Hepatocyte (in vitro differentiated cells): Measurements from ENCODE around the gene GPD1. TPM values are rescaled to one million over a fixed set of nuclear protein-coding genes. Genes with fewer than 3 reads are reported as not detected.

Source experiments
- DNase-seq: peaks from one replicate; pipeline ENCODE4 v3.0.0-alpha.2; 2016; ENCODE audit warnings: low spot score
- H2AFZ ChIP-seq: fragments of 200-600 bp; sonication (generic); 2 replicates; pipeline ENCODE4 v1.6.0; 2016; ENCODE audit warnings: antibody characterized with exemption, mild to moderate bottlenecking
- H3K27ac ChIP-seq: fragments of 200-600 bp; sonication (generic); 2 replicates; pipeline ENCODE4 v1.5.1; 2016; ENCODE audit warnings: mild to moderate bottlenecking
- H3K27me3 ChIP-seq: fragments of 200-600 bp; sonication (generic); 2 replicates; pipeline ENCODE4 v1.6.1; 2016
- H3K36me3 ChIP-seq: fragments of 200-600 bp; sonication (generic); replicated peaks from 2 replicates; pipeline ENCODE4 v1.5.1; 2016; ENCODE audit warnings: low read depth; ENCODE audit not compliant: insufficient read depth
- H3K4me1 ChIP-seq: fragments of 200-600 bp; sonication (generic); 2 replicates; pipeline ENCODE4 v1.5.1; 2016; ENCODE audit warnings: mild to moderate bottlenecking, moderate library complexity; ENCODE audit not compliant: insufficient read depth
- H3K4me2 ChIP-seq: fragments of 200-600 bp; sonication (generic); 2 replicates; pipeline ENCODE4 v1.6.0; 2016
- H3K4me3 ChIP-seq: fragments of 200-600 bp; sonication (generic); 2 replicates; pipeline ENCODE4 v1.5.1; 2016; ENCODE audit warnings: mild to moderate bottlenecking
- H3K79me2 ChIP-seq: fragments of 200-600 bp; sonication (generic); 2 replicates; pipeline ENCODE4 v1.6.0; 2017; ENCODE audit warnings: mild to moderate bottlenecking
- H3K9me2 ChIP-seq: fragments of 200-600 bp; sonication (generic); replicated peaks from 2 replicates; pipeline ENCODE4 v1.6.0; 2017; ENCODE audit warnings: mild to moderate bottlenecking; ENCODE audit not compliant: insufficient read depth
- H3K9me3 ChIP-seq: fragments of 200-600 bp; sonication (generic); 2 replicates; pipeline ENCODE4 v1.5.1; 2016; ENCODE audit warnings: low read depth, mild to moderate bottlenecking
- H4K20me1 ChIP-seq: fragments of 200-600 bp; sonication (generic); 2 replicates; pipeline ENCODE4 v1.6.0; 2016; ENCODE audit warnings: mild to moderate bottlenecking; ENCODE audit not compliant: insufficient read depth, poor library complexity, severe bottlenecking
- EZH2 ChIP-seq: fragments of 200-600 bp; sonication (generic); IDR thresholded peaks from 2 replicates; pipeline ENCODE4 v1.6.1; 2016; ENCODE audit warnings: antibody characterized with exemption, mild to moderate bottlenecking, borderline replicate concordance
- EZH2phosphoT487 ChIP-seq: fragments of 200-600 bp; sonication (generic); IDR thresholded peaks from one replicate; pipeline ENCODE4 v1.6.1; 2018; ENCODE audit warnings: antibody characterized with exemption, mild to moderate bottlenecking, low read depth, moderate library complexity; ENCODE audit not compliant: unreplicated experiment, severe bottlenecking
- WGBS: methylation state at CpG from one replicate; pipeline ENCODE4 v1.1.6; 2016; ENCODE audit warnings: low lambda C conversion rate; ENCODE audit errors: missing lambda C conversion rate; 5-methylcytosine and 5-hydroxymethylcytosine counted together
- polyA plus RNA-seq: library from polyadenylated mRNA; unstranded; fragments of >200 nt; fragmentation: Nextera tagmentation; extraction: Ambion mirVana; gene quantifications from 2 replicates; pipeline ENCODE4 v1.2.1, GENCODE V29; 2016
- total RNA-seq: library from RNA; depleted of rRNA; stranded (reverse); fragments of >200 nt; gene quantifications from 2 replicates; pipeline ENCODE4 v1.2.3, GENCODE V29; 2014
- TF ChIP-seq, protein P1 (sequence below): fragments of 200-600 bp; sonication (generic); IDR thresholded peaks from 2 replicates; pipeline ENCODE4 v1.5.1; 2016; ENCODE audit warnings: antibody characterized with exemption, mild to moderate bottlenecking; ENCODE audit not compliant: poor library complexity

Gene GPD1
- total and polyA plus RNA-seq, 2 experiments from 2014 or later = 30.6 to 64.1 TPM

DNA sequence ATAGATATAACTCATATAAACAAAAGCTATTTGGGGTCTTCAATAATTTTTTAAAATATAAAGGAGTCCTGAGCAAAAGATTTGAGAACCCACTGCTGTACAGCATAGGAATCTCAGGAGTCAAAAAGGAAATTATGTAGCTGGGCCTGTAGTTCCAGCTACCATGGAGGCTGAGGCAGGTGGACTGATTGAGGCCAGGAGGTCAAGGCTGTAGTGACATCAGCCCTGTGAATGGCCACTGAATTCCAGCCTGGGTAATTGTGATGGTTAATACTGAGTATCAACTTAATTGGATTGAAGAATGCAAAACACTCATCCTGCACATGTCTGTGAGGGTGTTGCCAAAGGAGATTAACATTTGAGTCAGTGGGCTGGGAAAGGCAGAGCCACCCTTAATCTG is 52.8 kb downstream of the GPD1 start:
- Histone ChIP-seq H3K27ac (no peak overlapping the region), H3K4me3 (no peak overlapping the region), H4K20me1 (peaks cover 12% of the 10 kb centered on the region), H3K9me3 (no peaks in the 10 kb centered on the region), H3K4me2 (no peak overlapping the region), H3K79me2 (peaks cover 92% of the 10 kb centered on the region), H3K4me1 (peaks cover 3% of the 10 kb centered on the region), H3K9me2 (no peaks in the 10 kb centered on the region), H2AFZ (no peak overlapping the region), H3K27me3 (no peaks in the 10 kb centered on the region), H3K36me3 (no peaks in the 10 kb centered on the region)
- TF ChIP-seq, protein P1, sequence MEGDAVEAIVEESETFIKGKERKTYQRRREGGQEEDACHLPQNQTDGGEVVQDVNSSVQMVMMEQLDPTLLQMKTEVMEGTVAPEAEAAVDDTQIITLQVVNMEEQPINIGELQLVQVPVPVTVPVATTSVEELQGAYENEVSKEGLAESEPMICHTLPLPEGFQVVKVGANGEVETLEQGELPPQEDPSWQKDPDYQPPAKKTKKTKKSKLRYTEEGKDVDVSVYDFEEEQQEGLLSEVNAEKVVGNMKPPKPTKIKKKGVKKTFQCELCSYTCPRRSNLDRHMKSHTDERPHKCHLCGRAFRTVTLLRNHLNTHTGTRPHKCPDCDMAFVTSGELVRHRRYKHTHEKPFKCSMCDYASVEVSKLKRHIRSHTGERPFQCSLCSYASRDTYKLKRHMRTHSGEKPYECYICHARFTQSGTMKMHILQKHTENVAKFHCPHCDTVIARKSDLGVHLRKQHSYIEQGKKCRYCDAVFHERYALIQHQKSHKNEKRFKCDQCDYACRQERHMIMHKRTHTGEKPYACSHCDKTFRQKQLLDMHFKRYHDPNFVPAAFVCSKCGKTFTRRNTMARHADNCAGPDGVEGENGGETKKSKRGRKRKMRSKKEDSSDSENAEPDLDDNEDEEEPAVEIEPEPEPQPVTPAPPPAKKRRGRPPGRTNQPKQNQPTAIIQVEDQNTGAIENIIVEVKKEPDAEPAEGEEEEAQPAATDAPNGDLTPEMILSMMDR = no peak
- no peak for TF ChIP-seq EZH2phosphoT487
- no peak for DNase-seq

DNA sequence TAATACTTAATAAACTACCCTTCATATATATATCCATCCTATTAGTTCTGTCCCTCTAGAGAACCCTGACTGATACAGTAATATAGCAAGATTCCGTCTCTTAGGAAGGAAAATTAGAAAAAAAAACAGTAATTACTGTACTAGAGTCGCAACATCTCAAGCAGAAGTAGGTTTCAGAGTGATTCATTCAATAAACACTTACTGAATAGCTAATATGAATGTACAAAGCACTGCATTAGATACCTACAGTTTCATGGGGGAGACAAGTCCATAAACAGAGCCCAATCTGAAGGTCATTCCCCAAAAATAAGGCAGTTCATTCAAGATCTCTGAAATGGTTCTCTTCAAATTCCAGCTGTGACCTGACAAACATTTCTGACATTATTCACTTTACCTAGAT is 53.5 kb downstream of the GPD1 start:
- no peaks in the 10 kb centered on the region for H3K27me3 ChIP-seq
- WGBS = 96% methylated on average over 2 of the region's 2 CpGs
- no peak overlapping the region for H2AFZ ChIP-seq
- no peaks in the 10 kb centered on the region for H3K9me2 ChIP-seq
- H3K27ac ChIP-seq = no peak overlapping the region
- DNase-seq = no peak
- H3K9me3 ChIP-seq = no peaks in the 10 kb centered on the region
- TF ChIP-seq EZH2phosphoT487 = no peak
- no peak for TF ChIP-seq EZH2
- TF ChIP-seq, protein P1 = no peak
- peaks cover 3% of the 10 kb centered on the region for H3K4me1 ChIP-seq
- H3K79me2 ChIP-seq = peaks cover 92% of the 10 kb centered on the region
- no peak overlapping the region for H3K4me3 ChIP-seq
- H3K36me3 ChIP-seq = no peaks in the 10 kb centered on the region
- no peak overlapping the region for H3K4me2 ChIP-seq
- H4K20me1 ChIP-seq = peaks cover 12% of the 10 kb centered on the region

DNA sequence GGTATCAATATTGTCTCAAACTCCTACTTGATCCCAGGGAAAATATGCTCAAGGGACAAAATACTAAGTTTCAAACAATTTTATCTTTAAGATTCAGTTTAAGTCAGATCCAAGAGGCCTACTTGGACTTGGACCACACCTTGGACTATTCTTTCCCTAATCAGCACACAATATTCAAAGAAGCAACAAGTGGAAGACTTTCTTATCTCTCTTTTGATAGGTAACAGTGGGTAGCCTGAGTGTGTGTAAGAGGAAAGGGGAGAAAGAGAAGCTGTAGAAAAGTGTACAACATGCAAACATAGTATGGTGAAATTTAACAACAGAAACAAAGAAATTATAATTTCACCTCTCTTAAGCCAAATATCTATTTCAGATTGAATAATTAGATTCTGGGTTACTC is 56.8 kb downstream of the GPD1 start:
- Histone ChIP-seq H3K4me1 (peaks cover 7% of the 10 kb centered on the region), H3K27ac (no peak overlapping the region), H3K36me3 (no peaks in the 10 kb centered on the region), H2AFZ (no peak overlapping the region), H3K4me3 (no peak overlapping the region), H3K79me2 (peaks cover 96% of the 10 kb centered on the region), H3K9me3 (no peaks in the 10 kb centered on the region), H3K4me2 (no peak overlapping the region), H3K27me3 (no peaks in the 10 kb centered on the region), H3K9me2 (no peaks in the 10 kb centered on the region), H4K20me1 (peaks cover 12% of the 10 kb centered on the region)
- no peak for DNase-seq
- TF ChIP-seq, protein P1 = no peak
- TF ChIP-seq EZH2 (no peak), EZH2phosphoT487 (no peak)

Other genes starting within 250 kb of the GPD1 start
- gene FAIM2, start 200.1 kb upstream of the GPD1 start, total RNA-seq = 1.4 and 5.0 TPM in 2 replicates
- gene FAIM2, start 200.1 kb upstream of the GPD1 start, polyA plus RNA-seq = 7.3 and 14.0 TPM in 2 replicates
- 0.08 and 1.4 TPM in 2 replicates for gene AQP2, start 153.3 kb upstream of the GPD1 start, total RNA-seq
- 0.71 and 1.8 TPM in 2 replicates for gene AQP2, start 153.3 kb upstream of the GPD1 start, polyA plus RNA-seq
- 1.2 and 1.3 TPM in 2 replicates for gene AQP5, start 142.1 kb upstream of the GPD1 start, total RNA-seq
- 0.50 and 1.2 TPM in 2 replicates for gene AQP5, start 142.1 kb upstream of the GPD1 start, polyA plus RNA-seq
- gene AQP6, start 131.1 kb upstream of the GPD1 start, total RNA-seq = not detected in 2 replicates
- gene AQP6, start 131.1 kb upstream of the GPD1 start, polyA plus RNA-seq = 0.23 TPM in 1 of 2 replicates, not detected in the other
- 22.1 and 22.2 TPM in 2 replicates for gene RACGAP1, start 78.5 kb upstream of the GPD1 start, total RNA-seq
- gene RACGAP1, start 78.5 kb upstream of the GPD1 start, polyA plus RNA-seq = 12.6 and 17.3 TPM in 2 replicates
- gene ASIC1, start 46.4 kb upstream of the GPD1 start, total RNA-seq = 2.4 and 3.1 TPM in 2 replicates
- 4.6 and 6.7 TPM in 2 replicates for gene ASIC1, start 46.4 kb upstream of the GPD1 start, polyA plus RNA-seq
- gene SMARCD1, start 18.7 kb upstream of the GPD1 start, total RNA-seq = 33.4 and 44.0 TPM in 2 replicates
- 26.1 and 27.9 TPM in 2 replicates for gene SMARCD1, start 18.7 kb upstream of the GPD1 start, polyA plus RNA-seq
- gene COX14, start 8.2 kb downstream of the GPD1 start, total RNA-seq = 61.5 and 73.5 TPM in 2 replicates
- 150 and 186 TPM in 2 replicates for gene COX14, start 8.2 kb downstream of the GPD1 start, polyA plus RNA-seq
- 38.8 and 43.3 TPM in 2 replicates for gene CERS5, start 63.4 kb downstream of the GPD1 start, total RNA-seq
- gene CERS5, start 63.4 kb downstream of the GPD1 start, polyA plus RNA-seq = 53.3 and 69.0 TPM in 2 replicates
- gene LIMA1, start 179.5 kb downstream of the GPD1 start, total RNA-seq = 84.4 and 93.3 TPM in 2 replicates
- gene LIMA1, start 179.5 kb downstream of the GPD1 start, polyA plus RNA-seq = 54.8 and 59.7 TPM in 2 replicates